ENCODE results near the gene TRIM24. TPM values are rescaled to one million over a fixed set of nuclear protein-coding genes. Genes with fewer than 3 reads are reported as not detected.

Gene TRIM24
- polyA plus RNA-seq, 1 of the 3 experiments (the other 2 are of a cell fraction), result 5.3 TPM

- peaks cover 80 to 83% of the 10 kb centered on the region in 2 experiments for H3K36me3 ChIP-seq (replicated peaks in 1 of 2; ENCODE audit: control insufficient read depth in 1 of 2, insufficient read depth in 2 of 2, low read length in 1 of 2)
- ChIA-PET POLR2A (no interaction called here), CTCF (interaction anchor here (0.6 to 1.6 kb wide), 3 partner anchors 12 to 904 kb away, joined by 3 to 6 read pairs (median 4); no protein-coding TSS in a partner anchor)
- no peak overlapping the region for H3K4me3 ChIP-seq (ENCODE audit: low read depth in 2 of 2, low read length in 1 of 2)
- no peak overlapping the region for H2AFZ ChIP-seq (ENCODE audit: low read depth)
- 0 out of 2 replicates have a peak, but pooled peaks cover 7% of the 10 kb centered on the region for H3K9me3 ChIP-seq
- no peaks in the 10 kb centered on the region for H3F3A ChIP-seq (replicated peaks; ENCODE audit: insufficient read depth)
- no peak overlapping the region for H3K27ac ChIP-seq (ENCODE audit: low read depth in 2 of 2, low read length in 1 of 2)
- H3K9me2 ChIP-seq, result no peaks in the 10 kb centered on the region
- no peak overlapping the region for H3K9ac ChIP-seq
- H3K79me2 ChIP-seq (ENCODE audit: insufficient read depth), result no peaks in the 10 kb centered on the region
- WGBS (ENCODE audit: low lambda C conversion rate), result 96% methylated on average over 2 of the region's 2 CpGs
- no peaks in the 10 kb centered on the region; a peak in 2 of 4 replicates for H3K4me1 ChIP-seq (ENCODE audit: control insufficient read depth in 1 of 2, insufficient read depth in 2 of 2, low read depth in 1 of 2, low read length in 1 of 2)
- no peaks in the 10 kb centered on the region for H3K27me3 ChIP-seq (ENCODE audit: insufficient read depth)
- DNase-seq, result no peak
- no peak overlapping the region for H3K4me2 ChIP-seq
- TF ChIP-seq MXI1 (IDR thresholded peaks at IDR 0.05; ENCODE audit: low read depth, low read length) (no peak), GATA2 (CRISPR knock-in tag; IDR thresholded peaks at IDR 0.05) (no peak), NRF1 (IDR thresholded peaks at IDR 0.05; ENCODE audit: low read depth, low read length) (no peak), MEF2A (IDR thresholded peaks at IDR 0.05; ENCODE audit: borderline replicate concordance, low read depth) (no peak), RCOR1 (IDR thresholded peaks at IDR 0.05; ENCODE audit: low read length) (no peak), RAD21 (IDR thresholded peaks at IDR 0.05; ENCODE audit: low read length) (no peak), SMC3 (IDR thresholded peaks at IDR 0.05; ENCODE audit: low read depth, low read length) (no peak), REST (IDR thresholded peaks at IDR 0.05; ENCODE audit: low read depth, low read length) (no peak), CTCF (IDR thresholded peaks at IDR 0.05) (no peak)
- no peaks in the 10 kb centered on the region for H4K20me1 ChIP-seq (ENCODE audit: insufficient read depth)
These were observed 108.6 kb downstream of the TRIM24 start for GRCh38 chr7:138568655-138569054.

GRCh38 chr7:138569418-138569817, 109.4 kb downstream of the TRIM24 start:
- Histone ChIP-seq H2AFZ (ENCODE audit: low read depth) (no peak overlapping the region), H3F3A (replicated peaks; ENCODE audit: insufficient read depth) (no peaks in the 10 kb centered on the region), H3K9ac (no peak overlapping the region), H3K9me2 (no peaks in the 10 kb centered on the region), H3K36me3 (replicated peaks in 1 of 2; ENCODE audit: control insufficient read depth in 1 of 2, insufficient read depth in 2 of 2, low read length in 1 of 2) (peaks cover 79 to 86% of the 10 kb centered on the region in 2 experiments), H3K27me3 (ENCODE audit: insufficient read depth) (no peaks in the 10 kb centered on the region), H3K9me3 (0 out of 2 replicates have a peak, but pooled peaks cover 7% of the 10 kb centered on the region), H3K4me2 (no peak overlapping the region), H3K4me1 (ENCODE audit: control insufficient read depth in 1 of 2, insufficient read depth in 2 of 2, low read depth in 1 of 2, low read length in 1 of 2) (peaks cover 0 to 5% of the 10 kb centered on the region in 2 experiments; a peak in 2 of 4 replicates), H3K27ac (ENCODE audit: low read depth in 2 of 2, low read length in 1 of 2) (no peak overlapping the region), H4K20me1 (ENCODE audit: insufficient read depth) (no peaks in the 10 kb centered on the region), H3K79me2 (ENCODE audit: insufficient read depth) (no peaks in the 10 kb centered on the region), H3K4me3 (ENCODE audit: low read depth in 2 of 2, low read length in 1 of 2) (no peak overlapping the region)
- no peak for DNase-seq
- TF ChIP-seq MXI1 (IDR thresholded peaks at IDR 0.05; ENCODE audit: low read depth, low read length) (no peak), EP300 (IDR thresholded peaks at IDR 0.05; ENCODE audit: borderline replicate concordance in 1 of 2, low read depth in 1 of 2, low read length in 1 of 2) (no peak), MAX (IDR thresholded peaks at IDR 0.05; ENCODE audit: low read depth) (no peak), EZH2phosphoT487 (IDR thresholded peaks at IDR 0.05; ENCODE audit: borderline replicate concordance, low read depth) (no peak), GABPA (IDR thresholded peaks at IDR 0.05; ENCODE audit: low read depth) (no peak), IRF3 (IDR thresholded peaks at IDR 0.05; ENCODE audit: low read depth, low read length) (no peak), FOXJ3 (CRISPR knock-in tag; IDR thresholded peaks at IDR 0.05) (no peak), FOXM1 (IDR thresholded peaks at IDR 0.05; ENCODE audit: low read depth) (no peak)
- WGBS (ENCODE audit: low lambda C conversion rate), result 96% methylated on average over 3 of the region's 3 CpGs
- POLR2A ChIA-PET, result no interaction called here
- CTCF ChIA-PET, result interaction anchor here (0.6 kb wide), 2 partner anchors 11 to 904 kb away, joined by 3 to 4 read pairs; no protein-coding TSS in a partner anchor

Data from SK-N-SH (cell line).